HCEC 1CT (cell line): Measurements from ENCODE around the gene TULP4.
"Not testable (repeated sequence)": the region's sequence is repeated elsewhere in the genome, so short reads cannot be mapped to it uniquely, and the experiment has no call there.

Experiments
- DNase-seq: peaks from one replicate; pipeline ENCODE4 v3.0.0-alpha.2; 2017

TULP4 gene

GRCh38 chr6:158366363-158366762 is 54.1 kb downstream of the TULP4 start:
- DNase-seq = no peak

- DNase-seq = no peak
Observed at GRCh38 chr6:158367816-158368215, 55.6 kb downstream of the TULP4 start.

DNA sequence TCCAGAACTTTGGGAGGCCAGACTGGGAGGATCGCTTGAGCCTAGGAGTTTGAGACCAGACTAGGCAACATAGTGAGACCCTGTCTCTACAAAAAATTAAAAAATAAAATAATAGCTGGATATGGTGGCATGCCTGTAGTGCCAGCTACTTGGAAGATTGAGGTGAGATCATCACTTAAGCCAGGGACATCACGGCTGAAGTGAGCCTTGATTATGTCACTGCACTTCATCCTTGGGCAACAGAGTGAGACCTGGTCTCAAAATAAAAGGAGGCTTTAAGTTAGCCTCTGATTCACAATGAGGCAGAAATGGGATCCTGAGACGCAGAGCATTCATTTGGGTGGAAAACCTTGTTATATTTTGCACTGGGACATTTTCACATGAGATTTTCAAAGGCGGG is 57.0 kb downstream of the TULP4 start:
- no peak for DNase-seq

GRCh38 chr6:158370805-158371204 is 58.5 kb downstream of the TULP4 start:
- DNase-seq = no peak

- DNase-seq = no peak
Observed at GRCh38 chr6:158371261-158371660, 59.0 kb downstream of the TULP4 start.

- no peak for DNase-seq
Observed at GRCh38 chr6:158372574-158372973, 60.3 kb downstream of the TULP4 start.

DNA sequence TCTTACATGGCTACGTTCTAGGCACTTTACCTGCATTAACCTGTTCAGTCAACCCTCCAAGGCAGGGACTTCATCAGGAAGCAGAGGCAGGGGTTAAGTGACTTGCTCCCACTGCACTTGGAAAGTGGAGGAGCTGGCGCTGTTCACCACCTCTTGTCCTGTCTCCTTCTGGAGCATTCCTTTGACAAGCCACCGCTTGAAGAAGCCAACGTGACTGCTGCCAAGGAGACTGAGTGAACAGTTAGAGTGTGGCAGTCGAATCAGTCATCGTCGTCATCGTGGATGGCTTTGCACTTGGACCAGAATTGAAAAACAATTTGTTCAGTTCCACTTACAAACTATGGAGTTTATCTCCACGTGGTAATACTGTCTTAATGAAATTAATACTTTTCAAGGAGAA is 60.9 kb downstream of the TULP4 start:
- DNase-seq = no peak

GRCh38 chr6:158374020-158374419 is 61.8 kb downstream of the TULP4 start:
- no peak for DNase-seq

DNA sequence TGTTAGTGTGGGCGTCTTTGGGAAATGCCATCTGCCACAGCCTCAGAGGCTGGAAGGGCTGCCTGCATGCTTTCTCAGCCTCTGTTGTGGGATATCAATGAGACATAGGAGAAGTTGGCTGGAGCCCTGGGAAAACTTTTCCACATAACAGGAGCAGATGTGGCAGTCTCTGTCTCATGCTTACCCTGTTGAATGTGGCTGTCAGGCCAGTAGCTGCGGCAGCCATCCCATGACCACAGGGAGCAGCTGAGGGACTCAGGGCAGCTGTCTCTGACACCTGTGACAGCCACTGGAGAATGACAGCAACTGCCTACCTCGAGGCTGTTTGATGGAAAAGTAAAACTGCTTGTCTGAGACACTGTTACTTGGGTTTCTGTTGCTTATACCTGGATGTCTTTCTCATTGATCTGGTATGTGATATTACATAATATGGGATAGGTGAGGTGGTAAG is 64.4 kb downstream of the TULP4 start:
- no peak for DNase-seq

DNA sequence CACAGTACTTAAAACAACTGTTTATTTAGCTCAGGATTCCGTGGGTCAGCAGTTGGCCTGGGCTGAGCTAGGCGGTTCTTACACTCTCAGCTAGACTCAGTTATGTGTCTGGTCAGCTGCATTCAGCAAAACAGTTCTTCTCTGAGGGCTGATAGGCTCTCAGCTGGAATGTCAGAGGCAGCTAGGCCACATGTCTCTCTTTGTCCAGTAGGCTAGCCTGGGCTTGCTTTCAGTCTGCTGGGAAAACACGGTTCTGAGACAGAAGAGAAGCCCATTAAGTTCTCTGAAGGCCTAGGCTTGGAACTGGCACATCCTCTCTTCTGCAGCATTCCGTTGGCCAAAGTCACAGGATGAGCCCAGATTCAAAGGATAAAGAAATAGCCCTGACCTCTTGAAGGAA is 65.6 kb downstream of the TULP4 start:
- DNase-seq = peak; percentile 15

DNA sequence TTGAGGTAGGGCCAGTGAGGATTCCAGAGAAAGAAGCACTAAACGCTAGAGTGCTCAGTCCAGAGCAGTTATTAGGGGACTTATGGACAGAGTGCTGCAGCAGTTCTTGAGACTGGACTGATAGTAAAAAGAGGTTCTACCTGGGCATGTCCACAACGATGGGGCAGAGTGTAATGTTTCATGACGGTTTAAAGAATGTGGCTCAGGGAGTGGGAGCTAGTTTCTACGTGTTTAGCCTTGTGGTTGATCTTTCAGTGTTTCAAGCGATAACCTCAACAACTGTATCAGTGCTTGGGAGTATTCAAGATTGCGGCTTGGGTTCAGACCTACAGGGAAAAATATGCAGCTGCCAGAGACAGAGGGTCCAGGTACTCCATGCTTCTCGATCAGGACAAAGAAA is 67.1 kb downstream of the TULP4 start:
- DNase-seq = no peak

GRCh38 chr6:158381214-158381613 is 68.9 kb downstream of the TULP4 start:
- no peak for DNase-seq

DNA sequence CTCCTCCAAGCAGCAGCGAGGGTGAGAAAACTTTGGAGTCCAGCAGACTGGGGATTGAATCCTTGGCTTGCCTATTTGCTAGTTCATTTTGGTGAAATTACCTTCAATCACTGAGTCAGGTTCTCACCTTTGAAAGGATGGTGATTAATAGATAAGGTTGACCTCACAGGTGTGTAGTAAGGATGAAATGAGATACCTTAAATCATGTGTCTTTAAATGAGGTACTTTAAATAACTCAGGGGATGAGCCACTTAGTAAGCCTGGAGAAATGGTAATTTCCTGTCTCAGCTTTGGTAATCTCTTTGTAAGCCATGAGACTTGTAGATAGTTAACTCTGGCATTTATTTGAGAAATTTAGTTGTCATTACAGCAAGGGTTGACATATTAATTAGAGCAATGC is 70.2 kb downstream of the TULP4 start:
- DNase-seq = no peak

- no peak for DNase-seq
Observed at GRCh38 chr6:158383057-158383456, 70.8 kb downstream of the TULP4 start.

GRCh38 chr6:158383542-158383941 is 71.3 kb downstream of the TULP4 start:
- DNase-seq = no peak

GRCh38 chr6:158384671-158385110 is 72.4 kb downstream of the TULP4 start:
- no peak for DNase-seq

GRCh38 chr6:158387036-158387435 is 74.8 kb downstream of the TULP4 start:
- no peak for DNase-seq

DNA sequence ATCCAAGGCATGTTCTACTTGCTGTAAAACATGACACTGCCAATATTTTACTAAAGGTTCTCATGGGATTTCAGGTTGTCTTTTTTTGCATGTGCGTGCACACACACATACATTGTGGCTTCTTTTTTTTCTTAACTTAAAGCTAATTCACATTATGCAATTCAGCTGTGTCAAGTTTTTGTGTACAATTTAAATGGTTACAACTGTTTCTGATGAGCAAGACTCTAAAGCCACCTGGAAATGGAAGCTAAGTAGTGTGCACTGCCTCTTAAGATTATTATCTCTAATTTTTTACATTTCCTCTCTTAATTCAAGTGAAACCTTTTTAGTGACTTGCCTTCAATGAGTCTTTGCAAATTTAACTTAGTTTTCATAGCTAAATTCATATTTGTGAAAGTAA is 75.3 kb downstream of the TULP4 start:
- no peak for DNase-seq

DNA sequence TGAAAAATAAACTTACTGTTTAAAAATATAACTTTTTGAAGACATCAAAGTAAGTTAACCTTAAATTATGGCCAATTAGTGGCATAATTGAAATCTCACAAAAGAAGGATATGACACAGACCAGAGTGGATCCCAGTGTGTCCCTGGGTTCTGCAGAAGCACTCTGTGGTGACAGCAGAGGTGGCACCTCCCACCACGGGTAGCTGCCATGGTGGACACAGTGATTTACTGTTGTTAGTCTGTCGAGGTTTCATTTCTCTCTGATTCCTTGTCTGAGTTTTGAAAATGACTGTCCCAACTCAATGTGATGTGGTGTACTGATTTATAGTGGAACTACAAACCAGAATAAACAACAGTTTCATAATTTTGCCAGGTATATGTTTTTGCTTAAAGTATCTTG is 76.5 kb downstream of the TULP4 start:
- DNase-seq = no peak

- peak; percentile 24 for DNase-seq
Observed at GRCh38 chr6:158389193-158389919, 77.1 kb downstream of the TULP4 start.

GRCh38 chr6:158391276-158391675 is 79.0 kb downstream of the TULP4 start:
- DNase-seq = no peak

GRCh38 chr6:158391977-158392376 is 79.7 kb downstream of the TULP4 start:
- not testable (repeated sequence) for DNase-seq

DNA sequence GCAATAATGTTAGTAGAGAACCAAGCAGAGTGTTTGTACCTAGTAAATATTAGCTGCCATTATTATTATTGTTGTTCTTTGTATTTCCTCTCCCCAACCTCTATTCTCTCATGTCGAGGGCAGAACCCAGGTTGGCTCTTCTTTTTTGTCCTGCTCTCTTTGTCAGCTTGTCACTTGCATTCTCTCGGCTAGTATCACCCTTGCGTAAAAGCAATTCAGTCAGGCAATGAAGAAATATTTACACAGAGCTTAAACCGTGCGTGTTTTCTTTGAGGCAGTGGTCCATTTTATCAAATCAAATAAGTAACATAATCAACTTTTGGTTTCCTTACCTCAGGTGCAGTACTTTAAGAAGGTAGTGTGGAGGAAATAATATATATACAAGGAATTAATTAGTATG is 83.9 kb downstream of the TULP4 start:
- DNase-seq = no peak

DNA sequence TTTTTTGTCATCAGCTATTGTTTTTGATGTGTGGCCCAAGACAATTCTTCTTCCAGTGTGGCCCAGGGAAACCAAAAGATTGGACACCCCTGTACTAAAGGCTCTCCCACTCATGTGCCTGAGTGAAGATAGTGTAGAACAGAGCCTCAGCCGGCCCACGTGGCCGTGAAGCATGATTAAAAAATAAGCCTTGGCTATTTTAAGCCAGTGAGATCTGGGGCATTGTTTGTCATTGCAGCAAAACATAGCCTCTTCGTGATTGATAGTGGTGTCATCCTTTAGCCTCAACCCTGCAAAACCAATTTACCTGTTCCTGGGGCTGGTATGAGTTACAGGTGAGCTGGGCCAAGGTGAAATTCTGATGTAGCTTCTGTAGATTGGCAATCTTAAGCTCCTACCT is 85.3 kb downstream of the TULP4 start:
- DNase-seq = no peak
